Peyer's patch (tissue), 4 donors: ENCODE data around the gene TPBG. TPM values are rescaled to one million over a fixed set of nuclear protein-coding genes. Genes with fewer than 3 reads are reported as not detected.

Experiments used
- DNase-seq, 3 donors: peaks; one replicate each; pipeline ENCODE4 v3.0.0-alpha.2; 2017 to 2019
- H3K27ac ChIP-seq, 4 donors: fragments of 200-600 bp; sonication (generic); one replicate each; pipeline ENCODE4 v1.5.1; 2016 to 2019
- H3K27me3 ChIP-seq, 2 donors: fragments of 200-600 bp; sonication (generic); one replicate each; pipeline ENCODE4 v1.5.1; 2019
- H3K36me3 ChIP-seq, 3 donors: fragments of 200-600 bp; sonication (generic); one replicate each; pipeline ENCODE4 v1.5.1; 2016 to 2019
- H3K4me1 ChIP-seq, 4 donors: fragments of 200-600 bp; sonication (generic); one replicate each; pipeline ENCODE4 v1.5.1; 2016 to 2019
- H3K4me3 ChIP-seq, 4 donors: fragments of 200-600 bp; sonication (generic); 1 replicate in 3 of 4; 2 replicates in 1 of 4; pipeline ENCODE4 v1.5.1; 2016 to 2019; ENCODE audit warnings: mild to moderate bottlenecking in 1 of 4
- H3K9me3 ChIP-seq, 4 donors: fragments of 200-600 bp; sonication (generic); one replicate each; pipeline ENCODE4 v1.5.1; 2016 to 2019; ENCODE audit warnings: mild to moderate bottlenecking in 1 of 4
- POLR2A ChIP-seq, 2 donors: fragments of 450-650 bp; IDR thresholded peaks; one replicate each; pipeline ENCODE4 v1.5.1; 2017; ENCODE audit warnings: antibody characterized with exemption in 2 of 2, mild to moderate bottlenecking in 2 of 2, moderate library complexity in 2 of 2
- total RNA-seq, 4 donors: library from RNA; depleted of rRNA; stranded (reverse); fragments of >200 nt; gene quantifications; one replicate each; pipeline ENCODE4 v1.1.0, GENCODE V29; 2016
- TF ChIP-seq, protein P1 (sequence below), 6 experiments: fragments of 450-650 bp in 4 of 6; fragments of 200-600 bp in 2 of 6; sonication (generic) in 1 of 6; IDR thresholded peaks; one replicate each; pipeline ENCODE4 v1.5.1; 2017 to 2019; ENCODE audit warnings: antibody characterized with exemption in 6 of 6, mild to moderate bottlenecking in 3 of 6, moderate library complexity in 1 of 6

TPBG gene
- total RNA-seq, 4 donors from 2014 or later: 6.8 to 14.5 (median 10.7) TPM

DNA sequence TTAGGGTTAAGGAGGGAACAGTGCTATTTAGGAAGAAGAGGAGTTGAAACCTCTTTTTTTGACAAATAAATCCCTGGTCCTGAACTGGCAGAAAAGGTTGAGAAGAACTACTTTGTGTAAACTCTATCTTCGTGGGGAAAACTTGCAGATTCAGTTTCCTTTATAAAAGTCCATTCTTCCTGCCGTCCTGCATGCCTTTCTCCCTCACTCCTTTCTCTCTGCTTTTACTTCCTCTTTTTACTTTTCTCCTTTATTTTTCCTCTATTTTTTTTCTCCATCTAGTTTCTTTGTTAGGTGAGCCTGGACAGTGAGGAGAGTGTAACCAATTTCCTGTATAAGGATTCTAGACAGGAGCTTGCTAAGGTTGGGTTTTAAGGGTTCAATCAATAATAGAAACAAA, 52.7 kb downstream of the TPBG start:
- Histone ChIP-seq H3K4me1 (no peaks in the 10 kb centered on the region), H3K9me3 (no peaks in the 10 kb centered on the region)
- no peak for TF ChIP-seq POLR2A (IDR thresholded peaks at IDR 0.05)
- TF ChIP-seq, protein P1, sequence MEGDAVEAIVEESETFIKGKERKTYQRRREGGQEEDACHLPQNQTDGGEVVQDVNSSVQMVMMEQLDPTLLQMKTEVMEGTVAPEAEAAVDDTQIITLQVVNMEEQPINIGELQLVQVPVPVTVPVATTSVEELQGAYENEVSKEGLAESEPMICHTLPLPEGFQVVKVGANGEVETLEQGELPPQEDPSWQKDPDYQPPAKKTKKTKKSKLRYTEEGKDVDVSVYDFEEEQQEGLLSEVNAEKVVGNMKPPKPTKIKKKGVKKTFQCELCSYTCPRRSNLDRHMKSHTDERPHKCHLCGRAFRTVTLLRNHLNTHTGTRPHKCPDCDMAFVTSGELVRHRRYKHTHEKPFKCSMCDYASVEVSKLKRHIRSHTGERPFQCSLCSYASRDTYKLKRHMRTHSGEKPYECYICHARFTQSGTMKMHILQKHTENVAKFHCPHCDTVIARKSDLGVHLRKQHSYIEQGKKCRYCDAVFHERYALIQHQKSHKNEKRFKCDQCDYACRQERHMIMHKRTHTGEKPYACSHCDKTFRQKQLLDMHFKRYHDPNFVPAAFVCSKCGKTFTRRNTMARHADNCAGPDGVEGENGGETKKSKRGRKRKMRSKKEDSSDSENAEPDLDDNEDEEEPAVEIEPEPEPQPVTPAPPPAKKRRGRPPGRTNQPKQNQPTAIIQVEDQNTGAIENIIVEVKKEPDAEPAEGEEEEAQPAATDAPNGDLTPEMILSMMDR (IDR thresholded peaks at IDR 0.05): no peak

More for the DNA sequence above, 52.7 kb downstream of the TPBG start:
- DNase-seq: no peak
- Histone ChIP-seq H3K36me3 (no peaks in the 10 kb centered on the region), H3K27ac (no peak overlapping the region), H3K4me3 (no peak overlapping the region), H3K27me3 (no peaks in the 10 kb centered on the region)

Other genes with a start within 250 kb of the TPBG start
- 10 to 100 TPM; 30.3 to 45.2 (median 35.9) TPM for gene IBTK, start 116.1 kb upstream of the TPBG start, total RNA-seq